ENCODE results near the gene MRPS26.
"Not testable (repeated sequence)": the region's sequence is repeated elsewhere in the genome, so short reads cannot be mapped to it uniquely, and the experiment has no call there.

The MRPS26 gene

DNA sequence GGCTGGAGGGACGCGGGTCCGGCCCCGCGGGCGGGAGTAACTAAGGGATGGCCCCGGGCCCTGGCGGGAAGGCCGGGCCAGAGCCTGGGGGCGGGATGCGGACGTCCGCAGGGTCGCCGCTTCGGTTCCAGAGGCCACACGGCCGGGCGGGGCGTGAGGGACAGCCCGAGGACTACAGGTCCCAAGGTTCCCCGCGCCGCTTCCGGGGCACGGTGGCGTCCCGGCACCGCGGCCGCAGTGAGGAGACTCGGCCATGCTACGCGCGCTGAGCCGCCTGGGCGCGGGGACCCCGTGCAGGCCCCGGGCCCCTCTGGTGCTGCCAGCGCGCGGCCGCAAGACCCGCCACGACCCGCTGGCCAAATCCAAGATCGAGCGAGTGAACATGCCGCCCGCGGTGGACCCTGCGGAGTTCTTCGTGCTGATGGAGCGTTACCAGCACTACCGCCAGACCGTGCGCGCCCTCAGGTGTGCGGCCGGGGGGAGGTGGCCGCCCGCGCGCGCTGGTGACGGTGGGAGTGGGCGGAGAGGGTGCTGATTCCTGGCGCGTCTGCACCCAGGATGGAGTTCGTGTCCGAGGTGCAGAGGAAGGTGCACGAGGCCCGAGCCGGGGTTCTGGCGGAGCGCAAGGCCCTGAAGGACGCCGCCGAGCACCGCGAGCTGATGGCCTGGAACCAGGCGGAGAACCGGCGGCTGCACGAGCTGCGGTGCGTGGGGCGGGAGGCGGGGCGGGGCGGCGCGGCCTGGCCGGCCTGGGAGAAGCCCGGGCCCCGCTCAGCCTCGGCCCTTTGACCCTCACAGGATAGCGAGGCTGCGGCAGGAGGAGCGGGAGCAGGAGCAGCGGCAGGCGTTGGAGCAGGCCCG is at the start of gene MRPS26:
MRPS26 (plus strand) TSS at position 237 of the 861 bp plus-strand sequence; CDS start at position 254, 17 bp downstream.
- DNase-seq = peak; percentile 76 to 88

GRCh38 chr20:2998728-2999127 is 47.1 kb upstream of the MRPS26 start:
- DNase-seq = no peak

- DNase-seq = peak in 1 of 2 donors; percentile 73
Measured at GRCh38 chr20:3000852-3001523, 44.9 kb upstream of the MRPS26 start.

DNA sequence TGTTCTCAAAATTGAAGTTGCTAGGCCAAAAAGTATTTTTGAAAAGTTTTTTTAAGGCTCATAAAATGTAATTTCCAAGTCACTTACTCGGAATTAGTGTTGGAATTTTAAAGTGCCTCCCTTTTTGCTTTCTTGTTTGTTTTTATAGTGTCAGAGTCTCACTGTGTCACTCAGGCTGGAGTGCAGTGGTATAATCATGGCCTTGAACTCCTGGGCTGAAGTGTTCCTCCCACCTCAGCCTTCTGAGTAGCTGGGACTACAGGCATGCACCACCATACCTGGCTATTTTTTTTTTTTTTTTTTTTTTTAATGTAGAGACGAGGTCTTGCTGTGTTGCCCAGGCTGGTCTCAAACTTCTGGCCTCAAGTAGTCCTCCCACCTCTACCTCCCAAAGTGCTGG is 42.4 kb upstream of the MRPS26 start:
- DNase-seq = no peak

GRCh38 chr20:3010985-3011723 is 34.7 kb upstream of the MRPS26 start:
- DNase-seq = no peak

GRCh38 chr20:3011752-3012151 is 34.1 kb upstream of the MRPS26 start:
- DNase-seq = no peak

DNA sequence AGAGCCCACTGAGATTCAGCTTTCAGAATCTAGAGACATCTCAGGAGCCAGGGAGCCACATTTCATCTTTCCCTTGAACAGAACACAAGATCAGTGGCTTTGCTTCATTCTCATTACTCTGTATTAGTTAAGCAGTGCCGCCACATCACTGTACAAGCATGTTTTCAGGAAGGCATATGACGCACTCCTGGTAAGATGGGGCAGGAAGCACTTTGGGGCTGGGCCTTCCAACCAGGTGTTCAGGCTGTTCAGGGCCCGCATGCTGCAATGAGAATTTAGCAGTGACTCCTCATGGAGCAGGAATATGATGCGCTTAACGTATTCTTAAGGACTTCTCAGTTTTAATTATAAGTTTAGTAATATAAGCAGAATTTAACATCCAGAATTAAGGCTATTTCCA is 32.1 kb upstream of the MRPS26 start:
- no peak for DNase-seq

- no peak for DNase-seq
Measured at GRCh38 chr20:3014179-3014578, 31.7 kb upstream of the MRPS26 start.

- DNase-seq = no peak
Measured at GRCh38 chr20:3014662-3015061, 31.2 kb upstream of the MRPS26 start.

DNA sequence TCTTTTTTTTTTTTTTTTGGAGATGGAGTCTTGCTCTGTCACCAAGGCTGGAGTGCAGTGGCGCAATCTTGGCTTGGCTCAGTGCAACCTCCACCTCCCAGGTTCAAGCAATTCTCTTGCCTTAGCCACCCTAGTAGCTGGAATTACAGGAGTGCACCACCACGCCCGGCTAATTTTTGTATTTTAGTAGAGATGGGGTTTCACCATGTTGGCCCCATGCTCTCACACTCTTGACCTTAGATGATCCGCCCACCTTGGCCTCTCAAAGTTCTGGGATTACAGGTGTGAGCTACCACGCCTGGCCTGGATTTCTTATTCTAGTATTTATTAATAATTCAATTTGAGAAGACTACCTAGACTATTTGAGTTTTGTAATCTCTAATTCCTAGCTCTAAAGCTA is 30.6 kb upstream of the MRPS26 start:
- DNase-seq = not testable (repeated sequence)

- no peak for DNase-seq
Measured at GRCh38 chr20:3021327-3021726, 24.5 kb upstream of the MRPS26 start.

- DNase-seq = no peak
Measured at GRCh38 chr20:3021777-3022176, 24.1 kb upstream of the MRPS26 start.

- not testable (repeated sequence) for DNase-seq
Measured at GRCh38 chr20:3022559-3023490, 23.0 kb upstream of the MRPS26 start.

- no peak for DNase-seq
Measured at GRCh38 chr20:3027987-3028386, 17.9 kb upstream of the MRPS26 start.

DNA sequence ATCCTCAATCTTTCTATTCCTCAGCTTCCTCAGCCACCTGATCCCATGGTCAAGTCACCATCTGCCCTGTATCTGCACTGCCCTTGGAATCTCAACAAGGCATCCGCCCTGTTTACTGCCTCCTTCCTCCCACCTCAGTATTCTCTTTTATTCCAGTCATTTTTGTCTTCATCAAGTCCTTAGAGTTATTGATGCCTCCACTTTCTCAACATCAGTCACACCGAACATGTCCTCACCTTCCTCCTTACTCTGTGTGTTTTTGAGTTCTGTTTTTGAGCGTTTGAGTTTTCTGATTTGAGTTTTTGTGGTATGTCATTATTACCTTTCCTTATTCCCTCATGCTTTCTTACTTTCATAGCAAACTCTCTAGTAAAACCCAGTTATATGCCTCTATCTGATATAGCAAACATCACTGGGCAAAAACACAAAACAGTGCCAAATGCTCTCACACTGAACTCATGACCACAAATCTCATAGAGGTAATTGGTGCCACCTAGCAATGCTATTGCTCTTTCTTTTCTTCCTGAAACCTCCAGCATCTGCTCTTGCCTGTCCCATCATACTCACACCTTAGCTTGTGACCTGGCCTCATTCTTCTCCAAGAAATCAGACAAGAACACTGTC is 14.2 kb upstream of the MRPS26 start:
- no peak for DNase-seq

GRCh38 chr20:3032624-3033023 is 13.2 kb upstream of the MRPS26 start:
- DNase-seq = no peak

DNA sequence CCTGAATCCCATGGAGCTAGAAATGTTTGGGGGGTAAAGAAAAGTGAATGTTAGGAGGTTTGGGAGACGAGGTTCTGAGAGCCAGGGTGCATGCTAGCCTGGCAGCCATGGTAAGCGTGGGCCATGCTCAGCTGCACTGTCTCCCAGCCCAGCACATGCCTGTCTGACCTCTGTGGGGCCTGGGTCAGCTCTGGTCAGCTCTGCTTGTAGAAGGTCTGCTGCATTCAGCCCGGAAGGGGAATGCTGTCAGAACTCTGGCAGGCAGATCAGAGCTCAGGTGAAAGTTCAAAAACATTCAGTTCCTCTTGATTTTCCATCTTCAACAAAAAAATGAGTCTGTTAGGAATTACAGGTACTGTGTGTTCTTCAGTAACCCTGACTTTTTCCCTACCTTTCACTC is 8.2 kb upstream of the MRPS26 start:
- no peak for DNase-seq

- no peak for DNase-seq
Measured at GRCh38 chr20:3038454-3038853, 7.4 kb upstream of the MRPS26 start.

- DNase-seq = no peak
Measured at GRCh38 chr20:3039426-3039825, 6.4 kb upstream of the MRPS26 start.

- DNase-seq = no peak
Measured at GRCh38 chr20:3040086-3040485, 5.8 kb upstream of the MRPS26 start.

DNA sequence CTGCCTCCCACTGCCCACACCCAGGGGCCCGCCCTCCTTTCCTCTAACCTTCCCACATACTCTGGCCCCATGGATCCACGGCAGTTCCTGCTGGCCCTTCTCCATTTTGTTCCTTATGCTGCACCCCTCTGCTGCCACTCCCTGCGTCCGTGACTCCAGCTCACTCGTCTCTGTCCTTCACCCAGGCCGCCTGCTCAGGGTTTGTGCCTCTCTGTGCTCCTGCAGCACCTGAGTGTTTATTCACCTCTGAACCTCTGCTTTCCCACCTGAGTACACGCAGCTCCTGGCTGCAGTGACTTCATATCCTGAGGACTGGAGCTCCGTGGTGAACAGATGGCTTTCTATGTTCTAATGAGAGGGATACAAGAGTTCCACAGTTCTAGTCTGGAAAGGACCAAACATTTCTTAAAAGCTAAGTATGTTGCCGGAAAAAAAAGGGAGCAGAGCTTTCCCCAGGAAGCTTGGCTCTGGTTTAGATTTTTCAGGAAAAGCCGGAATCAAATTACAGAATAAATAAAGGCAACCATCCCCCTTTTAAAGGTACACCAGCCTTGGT is 3.9 kb upstream of the MRPS26 start:
- DNase-seq = no peak

DNA sequence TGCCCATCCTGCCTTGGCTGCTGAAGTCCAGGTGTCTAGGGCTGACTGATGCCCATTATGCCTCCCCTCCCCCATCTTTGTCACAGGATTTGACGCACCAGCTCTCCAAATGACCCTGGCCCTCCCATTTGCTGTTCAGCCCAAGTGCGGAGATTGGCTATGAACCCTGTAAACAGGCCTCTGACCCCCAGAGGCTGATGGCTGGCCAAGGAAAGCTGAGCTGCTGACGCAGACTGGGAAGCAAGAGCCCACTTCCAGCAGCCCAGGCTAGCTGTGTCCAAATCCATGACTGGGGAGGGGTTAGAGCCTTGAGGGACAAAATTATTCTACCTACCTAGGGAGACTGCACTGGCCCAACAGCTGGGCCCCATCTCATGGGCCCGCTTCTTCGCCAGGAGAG is 3.2 kb upstream of the MRPS26 start:
- no peak for DNase-seq

Data from hippocampal formation (tissue), 2 donors.